ENCODE measurements around the gene SLC25A25. TPM values are rescaled to one million over a fixed set of nuclear protein-coding genes. Genes with fewer than 3 reads are reported as not detected.

SLC25A25 gene
- total and polyA plus RNA-seq, 9 of the 15 experiments (the other 6 are each of a cell fraction or from before 2014, with no cell fraction given): 0.07 to 35.9 (median 23.2) TPM

DNA sequence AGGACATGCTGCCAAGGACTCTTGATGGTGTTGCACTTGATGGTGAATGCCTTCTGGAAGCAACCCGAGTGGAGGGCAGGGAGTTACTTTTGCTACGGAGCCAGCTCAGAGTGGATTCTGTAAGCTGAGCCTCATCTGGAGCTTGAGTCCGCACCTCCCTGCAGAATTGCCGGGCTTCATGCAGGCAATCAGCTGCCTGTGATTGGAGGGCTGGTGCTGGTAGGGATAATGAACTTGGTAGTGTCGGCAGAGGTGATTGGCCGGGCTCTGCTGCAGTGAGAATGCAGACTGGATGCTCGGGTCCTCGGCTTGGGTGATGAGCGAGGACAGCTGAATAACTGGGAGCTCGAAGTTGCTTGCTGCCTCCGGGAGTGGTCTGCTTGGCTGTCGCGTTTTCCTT is 23.1 kb downstream of the SLC25A25 start:
- Histone ChIP-seq H3K36me3 (ENCODE audit: control insufficient read depth, insufficient read depth, low read length) (peaks cover 70% of the 10 kb centered on the region), H3K27me3 (ENCODE audit: control insufficient read depth in 2 of 2, insufficient read depth in 2 of 2, low read length in 2 of 2) (no peaks in the 10 kb centered on the region), H3K4me2 (ENCODE audit: insufficient read depth, low read length) (no peak overlapping the region; the same call in 1 of the 2 replicates), H3K4me3 (no peak overlapping the region), H2AFZ (ENCODE audit: low read depth, low read length) (no peak overlapping the region), H3K9me1 (ENCODE audit: control insufficient read depth, insufficient read depth, low read length) (no peaks in the 10 kb centered on the region), H4K20me1 (replicated peaks; ENCODE audit: control insufficient read depth, insufficient read depth, low read length) (no peaks in the 10 kb centered on the region), H3K9ac (ENCODE audit: insufficient read depth in 1 of 2, low read depth in 2 of 2, low read length in 2 of 2) (peak overlapping the region in 1 of 2 experiments; percentile 69; a peak in 1 of 4 replicates), H3K79me2 (ENCODE audit: control insufficient read depth, insufficient read depth, low read length) (peaks cover 89% of the 10 kb centered on the region), H3K9me3 (replicated peaks; ENCODE audit: control insufficient read depth, insufficient read depth, low read depth, low read length) (no peaks in the 10 kb centered on the region), H3K27ac (ENCODE audit: extremely low read depth, low read depth, low read length) (peak overlapping the region; percentile 32; the same call in 2 of the 3 replicates), H3K4me1 (replicated peaks in 1 of 2; ENCODE audit: control insufficient read depth in 2 of 2, insufficient read depth in 2 of 2, low read length in 2 of 2) (peaks cover 66 to 73% of the 10 kb centered on the region in 2 experiments)
- ChIA-PET POLR2A (interaction anchor here (0.6 to 5.6 kb wide), 2 partner anchors 11 to 18 kb away, joined by 3 to 82 read pairs; no protein-coding TSS in a partner anchor), CTCF (ENCODE audit: low intra/inter-chr PET ratio) (no interaction called here)
- WGBS (ENCODE audit: insufficient coverage, low coverage, missing lambda C conversion rate): 84% methylated on average over 11 of the region's 13 CpGs
- TF ChIP-seq ZNF695 (CRISPR knock-in tag; IDR thresholded peaks at IDR 0.05) (no peak), POLR2G (IDR thresholded peaks at IDR 0.05; ENCODE audit: low read depth, low read length) (0 out of 2 replicates have a peak, but pooled peaks have one; percentile 1), RCOR1 (IDR thresholded peaks at IDR 0.05; ENCODE audit: borderline replicate concordance in 1 of 2, low read depth in 2 of 2, low read length in 2 of 2) (0 out of 4 replicates have a peak, but pooled peaks of 1 of the 2 experiments have one; percentile 20), NFYB (IDR thresholded peaks at IDR 0.05; ENCODE audit: extremely low read depth, insufficient read length) (peak; percentile 71), MCM7 (IDR thresholded peaks at IDR 0.05) (no peak), MXI1 (IDR thresholded peaks at IDR 0.05; ENCODE audit: low read depth, low read length) (no peak), RFX7 (CRISPR knock-in tag; IDR thresholded peaks at IDR 0.05) (no peak), SAFB (IDR thresholded peaks at IDR 0.05; ENCODE audit: borderline replicate concordance, low read depth, low read length) (no peak), WHSC1 (IDR thresholded peaks at IDR 0.05; ENCODE audit: low read length) (no peak)
- TF ChIP-seq, protein P1, sequence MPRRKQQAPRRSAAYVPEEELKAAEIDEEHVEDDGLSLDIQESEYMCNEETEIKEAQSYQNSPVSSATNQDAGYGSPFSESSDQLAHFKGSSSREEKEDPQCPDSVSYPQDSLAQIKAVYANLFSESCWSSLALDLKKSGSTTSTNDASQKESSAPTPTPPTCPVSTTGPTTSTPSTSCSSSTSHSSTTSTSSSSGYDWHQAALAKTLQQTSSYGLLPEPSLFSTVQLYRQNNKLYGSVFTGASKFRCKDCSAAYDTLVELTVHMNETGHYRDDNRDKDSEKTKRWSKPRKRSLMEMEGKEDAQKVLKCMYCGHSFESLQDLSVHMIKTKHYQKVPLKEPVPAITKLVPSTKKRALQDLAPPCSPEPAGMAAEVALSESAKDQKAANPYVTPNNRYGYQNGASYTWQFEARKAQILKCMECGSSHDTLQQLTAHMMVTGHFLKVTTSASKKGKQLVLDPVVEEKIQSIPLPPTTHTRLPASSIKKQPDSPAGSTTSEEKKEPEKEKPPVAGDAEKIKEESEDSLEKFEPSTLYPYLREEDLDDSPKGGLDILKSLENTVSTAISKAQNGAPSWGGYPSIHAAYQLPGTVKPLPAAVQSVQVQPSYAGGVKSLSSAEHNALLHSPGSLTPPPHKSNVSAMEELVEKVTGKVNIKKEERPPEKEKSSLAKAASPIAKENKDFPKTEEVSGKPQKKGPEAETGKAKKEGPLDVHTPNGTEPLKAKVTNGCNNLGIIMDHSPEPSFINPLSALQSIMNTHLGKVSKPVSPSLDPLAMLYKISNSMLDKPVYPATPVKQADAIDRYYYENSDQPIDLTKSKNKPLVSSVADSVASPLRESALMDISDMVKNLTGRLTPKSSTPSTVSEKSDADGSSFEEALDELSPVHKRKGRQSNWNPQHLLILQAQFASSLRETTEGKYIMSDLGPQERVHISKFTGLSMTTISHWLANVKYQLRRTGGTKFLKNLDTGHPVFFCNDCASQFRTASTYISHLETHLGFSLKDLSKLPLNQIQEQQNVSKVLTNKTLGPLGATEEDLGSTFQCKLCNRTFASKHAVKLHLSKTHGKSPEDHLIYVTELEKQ (CRISPR knock-in tag; IDR thresholded peaks at IDR 0.05): no peak
- TF ChIP-seq, protein P2, sequence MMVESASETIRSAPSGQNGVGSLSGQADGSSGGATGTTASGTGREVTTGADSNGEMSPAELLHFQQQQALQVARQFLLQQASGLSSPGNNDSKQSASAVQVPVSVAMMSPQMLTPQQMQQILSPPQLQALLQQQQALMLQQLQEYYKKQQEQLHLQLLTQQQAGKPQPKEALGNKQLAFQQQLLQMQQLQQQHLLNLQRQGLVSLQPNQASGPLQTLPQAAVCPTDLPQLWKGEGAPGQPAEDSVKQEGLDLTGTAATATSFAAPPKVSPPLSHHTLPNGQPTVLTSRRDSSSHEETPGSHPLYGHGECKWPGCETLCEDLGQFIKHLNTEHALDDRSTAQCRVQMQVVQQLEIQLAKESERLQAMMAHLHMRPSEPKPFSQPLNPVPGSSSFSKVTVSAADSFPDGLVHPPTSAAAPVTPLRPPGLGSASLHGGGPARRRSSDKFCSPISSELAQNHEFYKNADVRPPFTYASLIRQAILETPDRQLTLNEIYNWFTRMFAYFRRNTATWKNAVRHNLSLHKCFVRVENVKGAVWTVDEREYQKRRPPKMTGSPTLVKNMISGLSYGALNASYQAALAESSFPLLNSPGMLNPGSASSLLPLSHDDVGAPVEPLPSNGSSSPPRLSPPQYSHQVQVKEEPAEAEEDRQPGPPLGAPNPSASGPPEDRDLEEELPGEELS (CRISPR knock-in tag; IDR thresholded peaks at IDR 0.05; ENCODE audit: borderline replicate concordance): no peak
- TF ChIP-seq, protein P3, sequence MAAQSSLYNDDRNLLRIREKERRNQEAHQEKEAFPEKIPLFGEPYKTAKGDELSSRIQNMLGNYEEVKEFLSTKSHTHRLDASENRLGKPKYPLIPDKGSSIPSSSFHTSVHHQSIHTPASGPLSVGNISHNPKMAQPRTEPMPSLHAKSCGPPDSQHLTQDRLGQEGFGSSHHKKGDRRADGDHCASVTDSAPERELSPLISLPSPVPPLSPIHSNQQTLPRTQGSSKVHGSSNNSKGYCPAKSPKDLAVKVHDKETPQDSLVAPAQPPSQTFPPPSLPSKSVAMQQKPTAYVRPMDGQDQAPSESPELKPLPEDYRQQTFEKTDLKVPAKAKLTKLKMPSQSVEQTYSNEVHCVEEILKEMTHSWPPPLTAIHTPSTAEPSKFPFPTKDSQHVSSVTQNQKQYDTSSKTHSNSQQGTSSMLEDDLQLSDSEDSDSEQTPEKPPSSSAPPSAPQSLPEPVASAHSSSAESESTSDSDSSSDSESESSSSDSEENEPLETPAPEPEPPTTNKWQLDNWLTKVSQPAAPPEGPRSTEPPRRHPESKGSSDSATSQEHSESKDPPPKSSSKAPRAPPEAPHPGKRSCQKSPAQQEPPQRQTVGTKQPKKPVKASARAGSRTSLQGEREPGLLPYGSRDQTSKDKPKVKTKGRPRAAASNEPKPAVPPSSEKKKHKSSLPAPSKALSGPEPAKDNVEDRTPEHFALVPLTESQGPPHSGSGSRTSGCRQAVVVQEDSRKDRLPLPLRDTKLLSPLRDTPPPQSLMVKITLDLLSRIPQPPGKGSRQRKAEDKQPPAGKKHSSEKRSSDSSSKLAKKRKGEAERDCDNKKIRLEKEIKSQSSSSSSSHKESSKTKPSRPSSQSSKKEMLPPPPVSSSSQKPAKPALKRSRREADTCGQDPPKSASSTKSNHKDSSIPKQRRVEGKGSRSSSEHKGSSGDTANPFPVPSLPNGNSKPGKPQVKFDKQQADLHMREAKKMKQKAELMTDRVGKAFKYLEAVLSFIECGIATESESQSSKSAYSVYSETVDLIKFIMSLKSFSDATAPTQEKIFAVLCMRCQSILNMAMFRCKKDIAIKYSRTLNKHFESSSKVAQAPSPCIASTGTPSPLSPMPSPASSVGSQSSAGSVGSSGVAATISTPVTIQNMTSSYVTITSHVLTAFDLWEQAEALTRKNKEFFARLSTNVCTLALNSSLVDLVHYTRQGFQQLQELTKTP (IDR thresholded peaks at IDR 0.05; ENCODE audit: low read depth in 1 of 2, partially characterized antibody in 2 of 2): no peak
- in situ Hi-C loops (cut with MboI) (no loop called here), intact Hi-C loops (cut with micrococcal nuclease) (no loop called here)
- no TSS peak for BruUV-seq (replicated peaks)
- ATAC-seq: no peak
- FAIRE-seq: no peak
- peak in 3 of 4 experiments; percentile 62 to 72 (median 66) for DNase-seq (ENCODE audit: extremely low read depth in 1 of 4, low spot score in 3 of 4)
